ENCODE data around the gene GSK3B. TPM values are rescaled to one million over a fixed set of nuclear protein-coding genes. Genes with fewer than 3 reads are reported as not detected.
A peak's percentile ranks its signal among the peaks of the same experiment; 100 is the strongest.

Gene GSK3B
- total RNA-seq, 1 experiment from 2014 or later = 56.5 TPM

GRCh38 chr3:119871571-119871970 is 222.7 kb downstream of the GSK3B start:
- Histone ChIP-seq H3K4me2 (ENCODE audit: insufficient read depth, insufficient read length, low read length) (no peak overlapping the region), H4K5ac (ENCODE audit: insufficient read length, low read depth, low read length) (no peak overlapping the region), H2BK15ac (ENCODE audit: low read depth, low read length) (no peak overlapping the region), H3K27ac (ENCODE audit: insufficient read length, low read depth, low read length) (no peak overlapping the region), H3K4me1 (ENCODE audit: insufficient read depth, low read length) (no peaks in the 10 kb centered on the region), H3K9ac (ENCODE audit: extremely low read depth, insufficient read length, low read length) (no peak overlapping the region), H2BK5ac (ENCODE audit: insufficient read length, low read length) (no peak overlapping the region), H3K9me3 (ENCODE audit: control insufficient read depth, low read depth, low read length) (no peaks in the 10 kb centered on the region), H3K18ac (ENCODE audit: insufficient read length, low read depth, low read length) (no peak overlapping the region), H4K91ac (ENCODE audit: insufficient read length, low read depth, low read length) (no peak overlapping the region), H2BK12ac (ENCODE audit: insufficient read length, low read depth, low read length) (no peak overlapping the region), H4K8ac (replicated peaks; ENCODE audit: insufficient read length, low read depth, low read length) (no peak overlapping the region), H2AK5ac (ENCODE audit: insufficient read length, low read length) (no peak overlapping the region), H2AFZ (ENCODE audit: low read length) (no peak overlapping the region), H4K20me1 (ENCODE audit: control insufficient read depth, insufficient read depth, insufficient read length) (no peaks in the 10 kb centered on the region), H3K27me3 (ENCODE audit: insufficient read depth, low read length) (no peaks in the 10 kb centered on the region), H2BK120ac (ENCODE audit: low read depth, low read length, poor library complexity, severe bottlenecking) (no peak overlapping the region), H3K23me2 (ENCODE audit: insufficient read length, low read depth, low read length, poor library complexity, severe bottlenecking) (no peaks in the 10 kb centered on the region), H3K56ac (ENCODE audit: insufficient read length, low read depth, low read length) (no peak overlapping the region), H3K4ac (ENCODE audit: low read depth, low read length) (no peak overlapping the region), H3K79me2 (ENCODE audit: insufficient read depth, low read length) (no peaks in the 10 kb centered on the region), H3K14ac (ENCODE audit: insufficient read depth, low read length) (no peak overlapping the region), H2BK20ac (ENCODE audit: low read depth, low read length, poor library complexity, severe bottlenecking) (no peak overlapping the region), H3K79me1 (ENCODE audit: insufficient read depth, low read depth, low read length, poor library complexity, severe bottlenecking) (no peaks in the 10 kb centered on the region), H3T11ph (ENCODE audit: low read length) (no peak overlapping the region), H3K23ac (ENCODE audit: insufficient read length, low read depth, low read length) (no peak overlapping the region)
- no peak for DNase-seq
- WGBS (ENCODE audit: extremely low coverage, insufficient read length, low lambda C conversion rate) = no CpG with 5 or more reads among the region's 1 CpG
- TF ChIP-seq, protein P1, sequence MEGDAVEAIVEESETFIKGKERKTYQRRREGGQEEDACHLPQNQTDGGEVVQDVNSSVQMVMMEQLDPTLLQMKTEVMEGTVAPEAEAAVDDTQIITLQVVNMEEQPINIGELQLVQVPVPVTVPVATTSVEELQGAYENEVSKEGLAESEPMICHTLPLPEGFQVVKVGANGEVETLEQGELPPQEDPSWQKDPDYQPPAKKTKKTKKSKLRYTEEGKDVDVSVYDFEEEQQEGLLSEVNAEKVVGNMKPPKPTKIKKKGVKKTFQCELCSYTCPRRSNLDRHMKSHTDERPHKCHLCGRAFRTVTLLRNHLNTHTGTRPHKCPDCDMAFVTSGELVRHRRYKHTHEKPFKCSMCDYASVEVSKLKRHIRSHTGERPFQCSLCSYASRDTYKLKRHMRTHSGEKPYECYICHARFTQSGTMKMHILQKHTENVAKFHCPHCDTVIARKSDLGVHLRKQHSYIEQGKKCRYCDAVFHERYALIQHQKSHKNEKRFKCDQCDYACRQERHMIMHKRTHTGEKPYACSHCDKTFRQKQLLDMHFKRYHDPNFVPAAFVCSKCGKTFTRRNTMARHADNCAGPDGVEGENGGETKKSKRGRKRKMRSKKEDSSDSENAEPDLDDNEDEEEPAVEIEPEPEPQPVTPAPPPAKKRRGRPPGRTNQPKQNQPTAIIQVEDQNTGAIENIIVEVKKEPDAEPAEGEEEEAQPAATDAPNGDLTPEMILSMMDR (conservative IDR thresholded peaks at IDR 0.05) = no peak
- H3K27ac Mint-ChIP-seq = peak overlapping the region in 1 of 3 experiments; percentile 3; a peak in 2 of 7 replicates
- no peaks in the 10 kb centered on the region for H3K9me3 Mint-ChIP-seq
- no peak overlapping the region for H3K4me3 Mint-ChIP-seq
- no peaks in the 10 kb centered on the region for H3K36me3 Mint-ChIP-seq (ENCODE audit: insufficient read depth in 1 of 3, low read depth in 3 of 3)
- H3K4me1 Mint-ChIP-seq = peaks cover 12 to 13% of the 10 kb centered on the region in 2 experiments
- H3K27me3 Mint-ChIP-seq (ENCODE audit: low read depth) = no peaks in the 10 kb centered on the region
